Nephron progenitor cell (in vitro differentiated cells): ENCODE measurements around the gene HSPB7.
"Not testable (repeated sequence)": the region's sequence is repeated elsewhere in the genome, so short reads cannot be mapped to it uniquely, and the experiment has no call there.

Source experiments
- DNase-seq: peaks from one replicate; pipeline ENCODE4 v3.0.0; 2021
- H3K27ac Mint-ChIP-seq: 2 replicates; pipeline ENCODE4 v1.8.0; 2021; ENCODE audit warnings: mild to moderate bottlenecking, moderate library complexity, mixed read lengths
- H3K27me3 Mint-ChIP-seq: 2 replicates; pipeline ENCODE4 v1.8.0; 2021; ENCODE audit warnings: mild to moderate bottlenecking, low read depth, mixed read lengths; ENCODE audit not compliant: poor library complexity
- H3K36me3 Mint-ChIP-seq: 2 replicates; pipeline ENCODE4 v1.8.0; 2021; ENCODE audit warnings: low read depth, mixed read lengths
- H3K4me1 Mint-ChIP-seq: 2 replicates; pipeline ENCODE4 v1.8.0; 2021; ENCODE audit warnings: mixed read lengths
- H3K4me3 Mint-ChIP-seq: 2 replicates; pipeline ENCODE4 v1.8.0; 2021; ENCODE audit warnings: mild to moderate bottlenecking, moderate library complexity, mixed read lengths
- H3K9me3 Mint-ChIP-seq: 2 replicates; pipeline ENCODE4 v1.8.0; 2021; ENCODE audit warnings: mild to moderate bottlenecking, moderate library complexity, mixed read lengths
- CTCF ChIP-seq: fragments of 200-600 bp; sonication (generic); IDR thresholded peaks from 2 replicates; pipeline ENCODE4 v1.5.0; 2021; ENCODE audit warnings: antibody characterized with exemption

The HSPB7 gene

GRCh38 chr1:16006010-16006409 is 11.8 kb downstream of the HSPB7 start:
- H3K27ac Mint-ChIP-seq, result no peak overlapping the region
- H3K4me1 Mint-ChIP-seq, result peaks cover 11% of the 10 kb centered on the region
- no peaks in the 10 kb centered on the region for H3K36me3 Mint-ChIP-seq
- H3K4me3 Mint-ChIP-seq, result no peak overlapping the region
- H3K27me3 Mint-ChIP-seq, result peaks cover 7% of the 10 kb centered on the region
- no peak for DNase-seq
- no peaks in the 10 kb centered on the region for H3K9me3 Mint-ChIP-seq
- TF ChIP-seq CTCF, result no peak

- TF ChIP-seq CTCF, result no peak
- H3K36me3 Mint-ChIP-seq, result no peaks in the 10 kb centered on the region
- peaks cover 11% of the 10 kb centered on the region for H3K4me1 Mint-ChIP-seq
- H3K9me3 Mint-ChIP-seq, result no peaks in the 10 kb centered on the region
- peaks cover 8% of the 10 kb centered on the region for H3K27me3 Mint-ChIP-seq
- no peak overlapping the region for H3K27ac Mint-ChIP-seq
- DNase-seq, result no peak
- no peak overlapping the region for H3K4me3 Mint-ChIP-seq
These were observed 12.2 kb downstream of the HSPB7 start for GRCh38 chr1:16005597-16005996.

- H3K4me1 Mint-ChIP-seq, result not testable (repeated sequence)
These were observed 16.6 kb downstream of the HSPB7 start for GRCh38 chr1:16001274-16001673.

GRCh38 chr1:15998929-15999328 is 18.9 kb downstream of the HSPB7 start:
- H3K4me3 Mint-ChIP-seq, result no peak overlapping the region
- no peak for DNase-seq
- H3K27me3 Mint-ChIP-seq, result peaks cover 3% of the 10 kb centered on the region
- no peaks in the 10 kb centered on the region for H3K36me3 Mint-ChIP-seq
- no peak for TF ChIP-seq CTCF
- no peaks in the 10 kb centered on the region for H3K9me3 Mint-ChIP-seq
- peaks cover 2% of the 10 kb centered on the region for H3K4me1 Mint-ChIP-seq
- no peak overlapping the region for H3K27ac Mint-ChIP-seq

More at GRCh38 chr1:16001274-16001673, 16.6 kb downstream of the HSPB7 start:
- DNase-seq, H3K36me3 Mint-ChIP-seq, H3K27me3 Mint-ChIP-seq, H3K27ac Mint-ChIP-seq, H3K9me3 Mint-ChIP-seq, H3K4me3 Mint-ChIP-seq: not testable (repeated sequence)

DNA sequence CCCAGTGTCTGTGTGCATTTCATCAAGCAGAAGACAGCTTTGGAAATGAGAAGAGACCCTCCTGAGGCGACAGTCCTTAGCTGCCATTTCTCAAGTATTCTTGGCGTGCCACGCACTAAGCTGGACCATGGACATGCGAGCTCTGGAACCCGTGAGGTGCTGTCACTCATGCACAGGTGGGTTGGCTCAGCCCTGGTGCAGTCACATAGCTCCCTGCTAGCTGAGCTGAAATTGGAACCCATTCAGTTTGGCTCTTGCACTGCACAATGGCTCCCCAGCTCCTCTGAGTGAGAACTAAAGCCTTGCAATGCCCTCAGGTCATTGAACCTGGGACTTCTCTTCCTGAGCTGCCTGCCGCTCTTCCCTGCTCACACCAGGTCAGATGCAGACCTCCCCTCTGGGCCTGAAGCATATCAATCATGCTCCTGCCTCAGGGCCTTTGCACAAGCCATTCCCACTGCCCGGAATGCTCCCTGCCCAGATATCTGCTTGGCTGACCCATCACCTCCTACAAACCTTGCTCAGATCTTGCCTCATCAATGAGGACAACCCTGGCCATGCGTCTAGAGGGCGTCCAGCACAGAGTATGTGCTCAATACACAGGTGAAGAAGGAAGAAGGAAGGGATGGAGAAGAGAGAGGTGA is 20.1 kb downstream of the HSPB7 start:
- DNase-seq, result no peak
- no peak for TF ChIP-seq CTCF
- no peak overlapping the region for H3K4me3 Mint-ChIP-seq
- H3K9me3 Mint-ChIP-seq, result no peaks in the 10 kb centered on the region
- H3K4me1 Mint-ChIP-seq, result no peaks in the 10 kb centered on the region
- no peak overlapping the region for H3K27ac Mint-ChIP-seq
- peaks cover 3% of the 10 kb centered on the region for H3K27me3 Mint-ChIP-seq
- H3K36me3 Mint-ChIP-seq, result no peaks in the 10 kb centered on the region

GRCh38 chr1:15997076-15997585 is 20.7 kb downstream of the HSPB7 start:
- DNase-seq, result no peak
- Mint-ChIP-seq H3K9me3 (no peaks in the 10 kb centered on the region), H3K4me1 (no peaks in the 10 kb centered on the region), H3K4me3 (no peak overlapping the region), H3K36me3 (no peaks in the 10 kb centered on the region), H3K27ac (no peak overlapping the region), H3K27me3 (peaks cover 3% of the 10 kb centered on the region)
- TF ChIP-seq CTCF, result no peak
